GM19023 (cell line): ENCODE results near the gene ARL2BP.
A peak's percentile ranks its signal among the peaks of the same experiment; 100 is the strongest.

Source experiments
- ATAC-seq: cut with Tn5 transposase; IDR thresholded peaks from one replicate; pipeline ENCODE4 v1.9.1; 2021; ENCODE audit warnings: mild to moderate bottlenecking, moderate library complexity; ENCODE audit not compliant: unreplicated experiment

The ARL2BP gene

DNA sequence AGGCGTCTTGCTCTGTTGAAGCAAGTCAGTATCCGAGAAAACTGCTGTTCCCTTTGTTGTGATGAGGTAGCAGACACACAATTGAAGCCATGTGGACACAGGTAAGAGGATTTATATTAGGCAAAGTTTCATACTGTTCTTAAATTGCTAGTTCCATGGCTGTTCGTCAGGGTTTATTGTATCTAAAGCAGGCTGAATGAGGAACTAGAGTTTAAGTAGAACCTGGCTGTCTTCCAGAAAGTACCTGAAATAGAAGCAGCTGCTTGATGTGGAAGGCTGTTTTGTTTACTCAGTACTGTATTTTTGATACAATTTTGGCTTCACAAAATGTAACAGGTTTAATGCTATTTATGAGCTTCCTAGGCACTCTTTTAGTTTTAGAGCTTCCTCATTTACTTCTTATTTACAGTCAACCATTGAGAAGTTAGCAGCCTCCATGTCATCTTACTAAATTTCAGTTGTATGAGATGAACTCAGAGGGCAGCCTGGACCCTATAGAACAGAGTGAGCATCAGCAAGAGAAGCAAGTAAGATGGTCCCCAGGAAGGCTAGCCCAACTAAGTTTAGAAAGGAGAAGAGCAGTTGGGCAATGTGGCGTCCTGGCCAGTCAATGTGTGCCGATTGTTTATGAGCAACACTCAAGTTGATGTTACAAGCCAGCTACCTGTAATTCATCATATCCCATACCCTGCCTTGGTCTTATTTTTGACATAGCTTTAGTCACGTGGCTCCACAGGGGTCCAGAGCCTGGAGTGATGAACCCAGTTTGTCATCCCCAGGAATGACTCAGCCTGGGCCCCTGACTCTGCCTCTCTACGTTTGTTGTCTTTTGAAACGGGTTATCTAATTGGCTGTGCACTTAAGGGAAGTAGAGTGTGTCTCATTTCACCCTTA is 9.7 kb upstream of the ARL2BP start:
- no peak for ATAC-seq

- ATAC-seq = no peak
Observed at GRCh38 chr16:57236022-57236350, 9.1 kb upstream of the ARL2BP start.

DNA sequence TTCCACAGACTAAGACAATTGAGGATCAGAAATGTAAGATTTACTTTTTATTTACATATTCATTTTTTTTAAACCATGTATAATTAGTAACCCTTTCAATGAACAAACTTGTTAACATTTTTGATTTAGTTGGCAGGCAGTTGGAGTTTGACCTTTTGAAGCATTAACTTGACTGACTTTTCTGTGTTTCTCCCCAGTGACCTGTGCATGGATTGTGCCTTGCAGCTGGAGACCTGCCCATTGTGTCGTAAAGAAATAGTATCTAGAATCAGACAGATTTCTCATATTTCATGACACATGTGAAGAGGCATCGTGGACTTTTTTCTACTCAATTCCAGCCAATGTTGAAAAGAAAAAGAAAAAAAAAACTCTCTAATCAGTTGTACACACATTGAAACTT is 6.4 kb upstream of the ARL2BP start:
- no peak for ATAC-seq

- no peak for ATAC-seq
Observed at GRCh38 chr16:57239107-57239506, 6.0 kb upstream of the ARL2BP start.

DNA sequence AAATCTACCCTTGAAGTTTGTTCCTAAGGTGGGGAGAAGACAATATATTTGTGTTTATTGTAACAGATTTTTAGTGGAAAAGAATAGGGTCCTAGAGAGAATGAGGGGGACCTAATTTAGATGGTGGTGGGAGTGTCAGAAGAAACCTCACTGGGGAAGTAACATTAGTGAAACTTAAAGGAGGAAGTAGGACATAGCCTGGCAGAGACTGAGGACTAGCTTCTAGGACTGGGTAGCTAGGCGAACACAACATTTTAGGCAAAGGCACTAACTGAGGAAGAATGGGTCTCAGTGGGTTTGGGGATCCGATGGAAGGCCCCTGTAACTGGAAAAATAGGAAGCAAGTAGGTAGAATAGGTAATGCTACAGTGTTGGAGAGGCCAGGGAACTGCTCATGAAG is 4.2 kb upstream of the ARL2BP start:
- no peak for ATAC-seq

- ATAC-seq = no peak
Observed at GRCh38 chr16:57242650-57243049, 2.4 kb upstream of the ARL2BP start.

DNA sequence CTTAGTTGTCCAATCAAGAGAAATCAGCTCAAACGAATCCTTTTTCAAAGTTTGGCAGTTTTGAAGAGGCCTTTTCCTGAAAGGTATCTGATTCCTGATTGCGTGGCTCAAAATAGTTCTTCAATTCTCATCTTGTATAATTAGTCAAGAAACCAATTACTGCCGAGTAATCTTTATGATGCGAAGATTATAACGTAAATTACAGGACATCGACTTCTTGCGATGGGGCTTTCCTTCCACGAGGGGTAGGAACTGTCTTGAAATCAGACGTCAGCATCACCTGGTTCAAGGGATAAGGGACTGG is 644 bp upstream of the ARL2BP start:
- ATAC-seq = peak; percentile 22

DNA sequence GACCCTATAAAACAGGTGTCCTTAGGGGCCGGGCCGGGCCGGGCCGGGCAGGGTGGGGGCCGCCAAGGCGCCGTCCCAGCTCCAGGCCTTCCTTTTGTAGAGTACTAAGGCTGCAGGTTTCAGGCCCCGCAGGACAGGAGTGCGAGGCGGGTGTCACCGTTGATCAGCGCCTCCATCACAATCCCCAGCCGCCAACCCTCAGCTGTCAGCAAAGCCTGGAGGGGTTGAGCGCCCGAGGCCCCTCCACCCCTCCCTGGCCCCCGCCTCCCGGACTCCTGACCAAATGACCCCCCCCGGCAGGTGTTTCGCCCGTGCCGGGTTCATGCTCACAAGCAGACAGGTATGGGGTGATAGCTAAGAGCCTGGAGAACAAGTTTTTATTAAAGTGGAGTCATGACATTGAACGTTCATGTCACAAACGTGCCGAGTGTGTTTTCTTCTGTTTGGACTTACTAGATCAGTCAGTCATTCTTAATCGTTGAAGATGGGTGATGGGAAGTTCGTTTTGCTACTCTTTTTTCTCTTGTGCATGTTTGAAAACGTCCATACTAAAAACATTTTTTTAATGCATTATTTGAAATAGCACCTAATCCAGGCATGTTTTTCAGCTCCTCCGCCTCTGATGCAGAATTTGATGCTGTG is 534 bp downstream of the ARL2BP start:
- peak; percentile 23 for ATAC-seq

- ATAC-seq = no peak
Observed at GRCh38 chr16:57251352-57251751, 6.3 kb downstream of the ARL2BP start.

DNA sequence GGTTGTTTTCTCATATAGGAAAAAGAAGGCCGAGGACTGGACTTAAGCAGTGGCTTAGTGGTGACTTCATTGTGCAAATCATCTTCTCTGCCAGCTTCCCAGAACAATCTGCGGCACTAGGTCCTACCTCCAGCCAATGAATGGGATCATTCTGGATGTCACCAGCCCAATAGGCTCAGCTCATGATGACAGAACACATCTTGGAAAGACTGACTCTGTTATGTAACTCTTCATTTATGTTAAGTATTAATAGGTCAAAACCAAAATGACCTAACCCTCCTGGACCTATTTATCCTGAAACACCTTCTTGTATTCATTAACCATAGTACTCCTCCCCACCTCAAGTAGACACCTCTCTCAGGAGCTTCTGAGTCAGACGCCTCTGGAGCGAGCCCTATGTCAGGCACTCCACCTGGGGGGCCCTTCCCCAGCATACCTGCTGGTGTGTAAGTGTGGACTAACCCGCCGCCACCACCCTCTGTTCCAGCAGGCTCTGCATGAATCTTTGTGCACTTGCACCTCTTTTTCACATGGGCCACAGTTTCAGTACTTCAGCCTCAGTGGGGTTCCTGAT is 7.2 kb downstream of the ARL2BP start:
- no peak for ATAC-seq

- no peak for ATAC-seq
Observed at GRCh38 chr16:57253466-57253865, 8.4 kb downstream of the ARL2BP start.

GRCh38 chr16:57255686-57256415 is 10.8 kb downstream of the ARL2BP start:
- ATAC-seq = no peak

- ATAC-seq = no peak
Observed at GRCh38 chr16:57256601-57257395, 11.7 kb downstream of the ARL2BP start.

DNA sequence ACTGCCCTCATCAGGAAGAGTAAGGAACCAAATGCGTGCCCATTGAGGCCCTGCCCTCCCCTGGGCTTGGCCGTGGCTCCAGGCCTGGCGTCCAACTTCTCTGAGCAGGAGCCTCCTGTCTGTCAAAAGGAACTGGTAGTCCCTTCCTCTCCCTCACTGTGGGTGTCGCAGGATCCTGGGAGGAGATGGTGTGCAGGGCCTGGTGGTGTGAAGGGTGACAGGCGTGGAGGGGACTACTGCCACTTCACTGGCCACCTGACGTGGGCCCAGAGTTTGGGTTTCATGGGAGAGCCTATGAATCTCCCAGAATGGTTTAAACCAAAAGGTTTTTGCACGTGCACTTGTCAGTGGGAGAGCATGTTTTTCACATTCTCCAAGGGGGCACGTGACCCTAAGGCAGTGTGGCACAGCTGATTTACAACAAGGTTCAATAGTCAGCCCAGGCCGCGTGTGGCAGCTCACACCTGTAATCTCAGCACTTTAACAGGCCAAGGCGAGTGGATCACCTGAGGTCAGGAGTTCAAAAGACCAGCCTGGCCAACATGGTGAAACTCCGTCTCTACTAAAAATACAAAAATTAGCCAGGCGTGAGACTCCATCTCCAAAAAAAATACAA is 12.5 kb downstream of the ARL2BP start:
- ATAC-seq = no peak

GRCh38 chr16:57258226-57258909 is 13.3 kb downstream of the ARL2BP start:
- no peak for ATAC-seq

GRCh38 chr16:57258910-57259475 is 13.9 kb downstream of the ARL2BP start:
- no peak for ATAC-seq

DNA sequence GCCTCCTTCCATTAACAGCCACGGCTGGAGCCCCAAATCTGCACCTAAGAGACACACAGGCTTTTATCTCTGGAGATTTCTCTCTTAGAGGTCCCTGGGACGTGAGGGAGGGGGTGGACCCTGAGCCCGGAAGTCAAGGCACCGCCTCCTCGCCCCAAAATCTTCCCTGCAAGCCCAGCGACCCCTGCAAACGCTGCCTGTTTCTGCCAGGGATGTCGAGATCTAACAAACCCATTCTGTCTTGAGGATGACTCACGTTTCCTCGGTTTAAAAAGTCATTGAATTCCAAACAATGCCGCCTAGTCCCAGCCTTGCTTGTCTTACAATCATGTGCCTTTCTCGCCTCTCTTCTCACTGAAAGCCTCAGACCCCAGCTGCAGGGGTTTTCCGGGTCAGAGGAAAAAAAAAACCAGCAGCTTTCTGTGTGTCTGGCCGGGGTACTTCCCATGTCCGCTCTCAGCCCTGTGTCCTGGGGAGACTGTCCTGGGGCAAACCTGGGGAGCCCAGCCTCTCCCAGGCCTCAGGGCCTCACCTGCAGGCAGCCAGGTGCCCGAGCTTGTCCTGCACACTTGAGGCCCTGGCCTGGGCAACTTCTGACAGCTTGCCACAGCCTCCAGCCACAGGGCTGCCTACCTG is 15.4 kb downstream of the ARL2BP start:
- no peak for ATAC-seq

- no peak for ATAC-seq
Observed at GRCh38 chr16:57261806-57262205, 16.7 kb downstream of the ARL2BP start.
